Panc1 (cell line): ENCODE measurements around the gene FXYD7.
"Not testable (repeated sequence)": the region's sequence is repeated elsewhere in the genome, so short reads cannot be mapped to it uniquely, and the experiment has no call there.

ENCODE experiments used
- CTCF ChIP-seq: fragments of 450-650 bp; IDR thresholded peaks from 2 replicates; pipeline ENCODE4 v1.5.1; 2017; ENCODE audit warnings: mild to moderate bottlenecking
- SIN3A ChIP-seq: IDR thresholded peaks from 2 replicates; pipeline ENCODE4 v1.6.1; 2012; ENCODE audit warnings: low read depth, mild to moderate bottlenecking, low read length, moderate library complexity, borderline replicate concordance; ENCODE audit not compliant: insufficient read depth

GRCh38 chr19:35101949-35102348 is 41.1 kb upstream of the FXYD7 start:
- TF ChIP-seq SIN3A, CTCF: not testable (repeated sequence)
